HG02571 (cell line): ENCODE results near the gene ARSK.

Source experiments
- ATAC-seq: cut with Tn5 transposase; IDR thresholded peaks from one replicate; pipeline ENCODE4 v1.9.1; 2021; ENCODE audit warnings: mild to moderate bottlenecking, moderate library complexity; ENCODE audit not compliant: unreplicated experiment

Gene ARSK

DNA sequence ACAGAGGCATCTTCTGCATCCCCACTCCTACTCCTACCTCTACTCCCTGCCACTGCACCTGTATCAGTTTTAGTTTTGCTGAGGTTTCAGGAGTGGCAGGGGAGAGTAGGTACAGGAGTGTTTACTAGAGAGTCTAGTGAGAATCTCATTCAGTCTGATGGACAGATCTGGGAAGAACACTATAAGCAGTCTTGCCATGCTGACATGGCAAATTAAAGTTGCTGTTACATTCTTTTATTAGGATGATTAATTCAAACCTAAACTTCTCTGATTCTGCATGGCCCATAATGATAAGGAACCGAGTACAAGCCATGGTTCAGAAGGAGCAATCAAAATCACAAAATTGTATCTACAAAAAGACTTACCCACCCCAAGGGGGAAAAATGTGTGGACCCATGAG, 7.4 kb downstream of the ARSK start:
- ATAC-seq = no peak

GRCh38 chr5:95563367-95563766, 8.5 kb downstream of the ARSK start:
- ATAC-seq = no peak

- no peak for ATAC-seq
These were observed 9.5 kb downstream of the ARSK start for GRCh38 chr5:95564450-95564849.

GRCh38 chr5:95565280-95565920, 10.5 kb downstream of the ARSK start:
- ATAC-seq = no peak

GRCh38 chr5:95572016-95572415, 17.1 kb downstream of the ARSK start:
- ATAC-seq = no peak

DNA sequence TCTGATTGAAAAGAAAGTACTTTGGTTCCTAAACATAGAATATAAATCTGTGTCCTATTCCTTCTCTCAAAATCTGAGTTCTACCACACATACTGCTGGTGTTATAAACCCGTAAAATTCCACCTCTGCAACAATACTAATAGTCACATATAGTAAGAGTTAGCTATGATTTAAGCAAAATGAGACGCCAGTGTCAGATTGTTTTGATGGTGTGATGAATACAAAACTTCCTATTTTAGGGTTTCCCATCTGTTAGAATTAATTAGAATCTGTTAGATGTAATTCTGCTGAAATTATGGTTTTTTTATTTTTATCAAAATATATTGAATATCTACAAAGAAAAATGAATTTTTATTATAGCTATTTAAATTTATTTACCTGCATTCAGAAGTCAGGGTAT, 26.7 kb downstream of the ARSK start:
- ATAC-seq = no peak

DNA sequence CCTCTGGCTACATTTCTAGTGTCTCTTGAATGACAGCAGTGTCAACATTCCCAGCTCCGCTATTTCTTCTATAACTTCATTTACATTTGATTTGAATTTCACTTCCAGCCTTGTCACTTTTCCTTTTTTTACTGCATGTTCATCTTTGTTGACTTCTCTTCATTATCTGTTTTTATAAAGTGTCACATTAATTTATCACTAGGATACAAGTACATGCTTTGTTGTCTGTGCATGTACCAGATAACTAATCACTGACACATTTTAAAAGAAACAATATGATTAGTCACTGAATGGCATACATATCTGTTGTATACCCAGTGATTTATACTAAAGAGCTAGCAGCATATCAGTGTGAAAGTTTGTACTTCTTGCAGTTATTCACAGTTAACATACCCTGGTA, 29.1 kb downstream of the ARSK start:
- no peak for ATAC-seq

DNA sequence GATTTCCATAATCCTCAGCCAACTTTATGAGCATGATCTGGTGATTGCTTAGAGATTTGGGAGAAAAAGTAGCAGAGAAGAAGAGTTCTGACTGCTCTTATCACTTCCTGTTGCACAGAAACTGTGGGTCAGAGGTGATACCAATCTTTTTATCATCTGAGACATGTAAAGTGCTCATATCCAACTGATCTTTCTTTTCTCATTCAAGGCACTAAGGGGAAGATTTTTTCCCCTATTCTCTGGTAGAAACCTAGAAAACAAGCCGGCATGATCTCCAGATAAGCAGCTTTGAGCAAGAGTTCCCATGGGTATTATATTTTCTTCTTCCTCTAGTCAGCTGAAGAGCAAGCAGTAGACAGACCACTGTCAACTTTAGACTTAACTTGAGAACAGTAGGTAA, 36.0 kb downstream of the ARSK start:
- ATAC-seq = no peak

DNA sequence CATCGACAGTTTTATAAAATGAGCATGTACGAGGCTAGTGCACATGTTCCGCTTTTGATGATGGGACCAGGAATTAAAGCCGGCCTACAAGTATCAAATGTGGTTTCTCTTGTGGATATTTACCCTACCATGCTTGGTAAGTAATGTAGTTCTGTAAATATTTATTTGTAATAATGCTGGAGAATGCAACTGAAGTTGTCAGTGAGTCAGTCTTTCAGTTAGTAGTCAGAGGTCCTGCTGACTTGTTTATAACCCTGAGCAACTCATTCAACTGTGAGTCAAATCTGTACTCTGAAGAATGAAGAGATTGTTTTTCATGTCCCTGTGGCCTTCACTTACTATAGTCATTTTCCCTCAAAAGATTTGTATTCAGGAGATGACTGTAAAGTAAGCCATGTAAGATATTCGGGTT, 36.6 kb downstream of the ARSK start:
- peak; percentile 95 for ATAC-seq

DNA sequence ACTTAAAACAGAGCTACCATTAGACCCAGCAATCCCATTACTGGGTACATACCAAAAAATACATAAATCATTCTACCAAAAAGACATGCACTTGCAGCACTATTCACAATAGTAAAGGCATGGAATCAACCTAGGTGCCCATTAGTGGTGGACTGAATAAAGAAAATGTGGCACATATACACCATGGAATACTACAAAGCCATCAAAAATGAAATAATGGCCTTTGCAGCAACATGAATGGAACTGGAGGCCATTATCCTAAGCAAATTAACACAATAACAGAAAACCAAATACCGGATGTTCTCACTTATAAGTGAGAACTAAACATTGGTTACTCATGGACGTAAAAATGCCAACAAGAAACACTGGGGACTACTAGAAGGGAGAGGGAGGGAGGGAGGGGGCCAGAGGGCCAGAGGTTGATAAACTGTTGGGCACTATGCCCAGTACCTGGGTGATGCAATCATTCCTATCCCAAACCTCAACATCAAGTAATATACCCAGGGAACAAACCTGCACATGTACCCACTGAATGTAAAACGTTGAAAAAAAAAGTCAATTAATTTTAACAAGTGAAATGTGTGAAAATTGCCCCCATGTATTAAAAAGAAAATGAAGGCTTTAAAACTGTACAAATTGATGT, 40.5 kb downstream of the ARSK start:
- no peak for ATAC-seq

DNA sequence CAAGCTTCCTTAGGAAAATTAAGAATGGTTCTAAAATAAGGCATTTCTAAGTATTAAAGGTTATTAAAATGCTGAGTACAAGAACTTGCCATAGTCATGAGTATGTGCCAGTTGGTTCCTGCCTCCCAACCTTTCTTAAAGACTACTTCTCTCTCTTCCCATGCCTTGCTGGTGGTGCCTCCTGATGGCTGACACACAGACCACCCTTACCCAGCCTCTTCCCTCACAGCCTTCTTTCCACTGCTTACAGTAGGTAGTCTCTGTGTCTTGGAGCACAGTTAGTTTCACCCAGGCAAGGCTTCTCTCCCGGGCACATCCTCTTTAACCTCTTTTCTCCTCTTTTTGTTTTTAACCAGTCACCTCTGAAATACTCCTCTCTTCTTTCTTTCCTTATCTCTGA, 44.4 kb downstream of the ARSK start:
- ATAC-seq = no peak

- ATAC-seq = no peak
These were observed 45.7 kb downstream of the ARSK start for GRCh38 chr5:95600557-95600956.

GRCh38 chr5:95605786-95606185, 50.9 kb downstream of the ARSK start:
- no peak for ATAC-seq

DNA sequence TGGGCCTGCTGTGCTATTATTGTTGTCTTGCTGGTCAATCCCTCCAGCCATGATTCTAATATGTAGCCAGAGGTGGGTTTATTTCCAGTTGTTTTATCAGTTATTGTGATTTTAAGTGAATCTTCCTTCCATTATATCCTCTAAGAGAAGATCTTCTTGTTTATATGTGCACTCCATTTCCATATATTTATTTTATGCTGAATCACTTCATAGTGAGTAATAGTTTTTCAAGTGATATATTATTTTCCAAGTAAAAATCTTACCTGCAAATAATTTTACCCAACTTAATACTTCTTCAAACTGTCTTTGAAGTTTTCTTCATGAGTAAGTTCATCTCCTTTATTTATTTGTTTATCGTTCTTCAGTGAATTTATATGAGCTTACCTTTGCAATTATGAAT, 51.5 kb downstream of the ARSK start:
- no peak for ATAC-seq

GRCh38 chr5:95609711-95610110, 54.8 kb downstream of the ARSK start:
- no peak for ATAC-seq

DNA sequence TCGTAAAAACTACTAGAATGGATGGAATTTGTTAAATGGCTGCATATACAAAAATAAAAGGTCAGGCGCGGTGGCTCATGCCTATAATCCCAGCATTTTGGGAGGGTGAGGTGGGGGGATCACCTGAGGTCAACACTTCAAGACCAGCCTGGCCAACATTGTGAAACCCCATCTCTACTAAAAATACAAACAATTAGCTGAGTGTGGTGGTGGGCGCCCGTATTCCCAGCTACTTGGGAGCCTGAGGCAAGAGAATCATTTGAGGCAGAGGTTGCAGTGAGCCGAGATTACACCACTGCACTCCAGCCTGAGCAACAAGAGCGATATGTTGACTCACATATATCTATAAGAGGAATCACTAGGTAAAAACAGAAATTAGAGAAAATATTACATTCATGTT, 55.6 kb downstream of the ARSK start:
- no peak for ATAC-seq

- ATAC-seq = no peak
These were observed 56.5 kb downstream of the ARSK start for GRCh38 chr5:95611396-95611795.

DNA sequence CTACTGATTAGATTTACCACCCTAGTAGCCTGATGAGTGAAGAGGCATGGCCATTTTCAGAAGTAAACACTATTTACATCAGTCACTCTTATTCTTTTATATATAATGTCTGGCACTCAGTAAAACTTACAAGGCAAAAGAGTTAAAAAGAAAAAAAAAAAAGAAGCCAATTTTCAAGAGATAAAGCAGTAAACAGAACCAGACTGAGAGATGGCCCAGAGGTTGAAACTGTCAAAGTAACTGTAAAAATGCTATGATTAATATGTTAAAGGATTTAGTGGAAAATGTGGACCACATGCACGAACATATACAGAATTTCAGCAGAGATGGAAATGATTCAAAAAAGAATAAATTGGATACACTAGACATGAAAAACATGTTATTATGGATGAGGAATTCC, 58.6 kb downstream of the ARSK start:
- no peak for ATAC-seq

GRCh38 chr5:95615164-95615467, 60.2 kb downstream of the ARSK start:
- peak; percentile 47 for ATAC-seq

GRCh38 chr5:95617057-95617456, 62.2 kb downstream of the ARSK start:
- no peak for ATAC-seq

DNA sequence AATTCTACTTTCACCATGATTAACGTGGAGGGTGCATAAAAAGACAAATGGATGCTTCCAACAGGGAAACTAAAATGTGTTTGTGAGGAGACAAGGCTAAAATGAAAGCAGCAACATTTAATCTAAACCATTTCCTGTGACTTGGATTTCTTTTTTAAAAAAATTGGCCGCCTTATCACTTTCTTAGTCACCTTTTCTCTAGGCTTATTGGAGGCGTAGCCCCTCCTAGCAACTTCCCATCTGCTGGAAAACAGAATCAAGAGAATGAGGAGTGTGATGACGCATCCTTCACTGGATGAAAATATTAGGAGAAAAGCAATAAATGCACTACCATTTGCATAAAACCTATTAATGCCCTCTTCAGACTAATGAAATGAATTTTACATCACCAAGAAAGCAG, 64.2 kb downstream of the ARSK start:
- ATAC-seq = no peak

DNA sequence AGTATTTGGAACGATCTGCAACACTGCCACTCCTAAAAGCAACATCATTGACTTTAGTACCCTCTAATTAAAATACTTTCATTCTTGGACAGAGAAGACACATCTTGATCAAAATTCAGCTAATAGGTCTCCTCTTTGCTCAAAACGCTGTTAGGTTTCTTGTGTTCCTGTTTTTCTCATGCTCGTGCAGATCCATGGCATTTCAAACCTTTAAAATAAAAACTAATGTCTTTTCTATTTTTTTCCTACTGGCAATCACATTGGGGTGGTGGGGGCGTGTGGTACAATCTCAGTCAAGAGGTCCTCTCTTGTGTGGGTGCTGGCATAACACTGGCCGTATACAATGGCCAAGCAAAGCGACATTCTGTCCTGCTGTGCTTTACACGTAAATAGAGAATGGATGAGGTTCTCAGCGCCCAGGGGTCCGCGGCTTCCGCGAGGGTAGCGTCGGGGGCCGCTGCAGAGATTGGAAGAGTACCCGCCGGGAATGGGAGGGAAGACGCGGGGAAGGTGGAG, 64.7 kb downstream of the ARSK start:
- no peak for ATAC-seq
